GM21576 (cell line): ENCODE results near the gene BTBD17.
"Not testable (repeated sequence)": the region's sequence is repeated elsewhere in the genome, so short reads cannot be mapped to it uniquely, and the experiment has no call there.

ENCODE experiments used
- ATAC-seq: cut with Tn5 transposase; IDR thresholded peaks from one replicate; pipeline ENCODE4 v1.9.1; 2021; ENCODE audit warnings: mild to moderate bottlenecking, moderate library complexity; ENCODE audit not compliant: unreplicated experiment

The BTBD17 gene, protein sequence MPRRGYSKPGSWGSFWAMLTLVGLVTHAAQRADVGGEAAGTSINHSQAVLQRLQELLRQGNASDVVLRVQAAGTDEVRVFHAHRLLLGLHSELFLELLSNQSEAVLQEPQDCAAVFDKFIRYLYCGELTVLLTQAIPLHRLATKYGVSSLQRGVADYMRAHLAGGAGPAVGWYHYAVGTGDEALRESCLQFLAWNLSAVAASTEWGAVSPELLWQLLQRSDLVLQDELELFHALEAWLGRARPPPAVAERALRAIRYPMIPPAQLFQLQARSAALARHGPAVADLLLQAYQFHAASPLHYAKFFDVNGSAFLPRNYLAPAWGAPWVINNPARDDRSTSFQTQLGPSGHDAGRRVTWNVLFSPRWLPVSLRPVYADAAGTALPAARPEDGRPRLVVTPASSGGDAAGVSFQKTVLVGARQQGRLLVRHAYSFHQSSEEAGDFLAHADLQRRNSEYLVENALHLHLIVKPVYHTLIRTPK

DNA sequence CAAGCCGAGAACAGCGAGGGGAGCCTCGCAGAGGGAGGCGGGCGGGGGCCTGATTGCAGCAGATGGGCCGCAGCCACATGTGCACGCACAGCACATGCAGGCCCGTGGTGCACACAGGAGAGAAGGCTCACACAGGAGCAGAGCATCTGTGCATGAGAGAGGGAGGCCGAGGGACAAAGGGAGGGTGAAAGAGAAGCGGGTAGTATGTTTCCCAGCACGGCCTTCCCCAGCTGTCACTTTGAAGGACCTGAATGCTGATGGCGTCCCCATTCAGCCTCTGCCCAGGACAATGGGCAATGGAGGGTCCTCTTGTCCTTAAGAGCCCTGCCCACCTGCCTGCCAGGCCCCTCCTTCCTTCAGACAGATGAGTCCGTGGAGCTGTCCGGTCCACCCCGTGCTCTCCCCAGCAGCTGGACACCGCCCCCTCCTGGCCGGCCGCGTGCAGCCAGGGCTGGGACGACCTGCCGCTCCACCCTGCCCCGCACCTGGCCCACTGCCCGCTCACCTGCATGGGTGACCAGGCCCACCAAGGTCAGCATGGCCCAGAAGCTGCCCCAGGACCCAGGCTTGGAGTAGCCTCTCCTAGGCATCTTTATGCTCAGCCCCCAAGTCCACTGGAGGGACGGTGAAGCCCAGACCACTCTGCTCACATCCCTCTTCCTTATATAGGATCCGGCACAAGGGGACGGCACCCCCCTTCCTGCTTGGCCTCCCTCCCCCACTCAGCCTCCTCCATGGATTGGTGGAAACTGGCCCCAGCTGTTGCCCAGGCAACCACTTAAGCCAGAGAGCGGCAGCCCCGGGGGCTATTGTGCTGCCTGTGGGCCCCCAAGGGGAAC is at the start of gene BTBD17:
Gene BTBD17, minus strand, starts transcription at position 639 of the 839 bp plus-strand sequence. Its CDS starts 49 bp downstream, at position 590.
- ATAC-seq = no peak

DNA sequence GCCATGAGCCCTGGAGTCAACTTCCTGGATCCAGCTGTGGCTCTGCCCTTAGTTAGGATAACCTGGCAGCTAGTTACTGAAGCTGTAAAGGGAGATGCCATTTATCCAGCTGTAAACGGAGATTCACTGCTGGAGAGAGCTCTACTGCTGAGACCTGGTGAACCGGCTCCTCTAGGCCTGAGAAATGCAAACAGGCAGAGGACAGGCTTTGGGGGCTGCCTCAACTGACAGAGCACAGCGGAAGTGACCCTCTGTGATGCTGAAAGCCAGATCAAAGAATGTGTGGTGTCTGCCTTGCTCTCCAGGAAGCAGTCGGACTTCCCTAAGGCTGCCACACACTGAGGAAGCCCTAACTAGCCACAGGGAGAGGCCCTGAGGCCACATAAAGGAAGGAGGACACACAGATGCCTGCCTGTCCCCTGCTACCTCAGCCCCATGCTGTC is 48.4 kb upstream of the BTBD17 start:
- no peak for ATAC-seq

DNA sequence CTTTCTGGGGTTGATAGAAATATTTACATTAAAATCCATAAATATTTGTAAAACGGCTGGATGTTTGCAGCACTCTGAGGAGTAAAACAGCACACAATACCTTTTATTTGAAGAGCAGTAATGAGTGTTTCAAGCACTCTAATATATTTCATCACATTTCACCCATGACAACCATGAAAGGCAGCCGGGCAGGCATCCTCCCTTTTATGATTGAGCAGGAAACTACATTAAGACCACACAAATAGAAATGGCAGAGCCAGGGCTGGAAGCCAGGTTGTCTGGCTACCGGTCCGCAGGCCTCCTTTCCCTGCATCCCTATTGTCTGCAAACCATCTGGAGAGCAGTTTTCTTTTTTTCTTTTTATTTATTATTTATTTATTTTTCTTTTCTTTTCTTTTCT is 47.1 kb upstream of the BTBD17 start:
- ATAC-seq = no peak

DNA sequence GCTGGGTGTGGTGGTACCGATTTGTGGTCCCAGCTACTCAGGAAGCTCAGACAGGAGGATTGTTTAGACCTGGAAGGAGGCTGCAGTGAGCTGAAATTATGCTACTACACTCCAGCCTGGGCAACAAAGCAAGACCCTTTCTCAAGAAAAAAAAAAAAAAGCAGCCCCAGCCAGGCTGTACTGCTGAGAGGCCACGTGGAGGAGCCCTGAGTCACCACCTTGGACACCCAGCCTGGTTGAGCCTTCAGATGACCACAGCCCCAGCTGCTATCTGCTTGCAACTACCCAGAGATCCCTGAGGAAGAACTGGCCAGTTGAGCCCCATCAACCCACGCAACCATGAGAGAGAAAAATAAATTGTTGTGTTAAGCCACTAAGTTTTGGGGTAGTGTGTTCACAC is 46.6 kb upstream of the BTBD17 start:
- no peak for ATAC-seq

DNA sequence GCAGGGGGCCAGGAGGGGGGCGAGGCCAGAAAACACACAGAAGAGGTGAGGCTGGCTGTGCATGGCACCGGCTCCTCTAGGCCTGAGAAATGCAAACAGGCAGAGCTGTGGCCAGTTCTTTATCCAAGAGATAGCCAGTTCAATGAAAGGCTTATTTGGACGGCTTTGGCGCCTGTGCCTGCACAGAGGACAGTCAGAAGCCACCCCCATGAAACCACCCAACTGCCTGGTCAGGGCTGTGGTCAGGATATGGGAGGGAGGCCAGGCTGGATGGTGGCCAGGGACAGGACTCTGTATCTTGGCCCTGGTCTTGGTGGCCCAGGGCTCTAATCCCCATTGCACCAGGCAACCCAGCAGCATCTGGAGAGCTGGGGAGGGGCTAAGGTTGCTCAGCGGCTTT is 45.7 kb upstream of the BTBD17 start:
- ATAC-seq = no peak

DNA sequence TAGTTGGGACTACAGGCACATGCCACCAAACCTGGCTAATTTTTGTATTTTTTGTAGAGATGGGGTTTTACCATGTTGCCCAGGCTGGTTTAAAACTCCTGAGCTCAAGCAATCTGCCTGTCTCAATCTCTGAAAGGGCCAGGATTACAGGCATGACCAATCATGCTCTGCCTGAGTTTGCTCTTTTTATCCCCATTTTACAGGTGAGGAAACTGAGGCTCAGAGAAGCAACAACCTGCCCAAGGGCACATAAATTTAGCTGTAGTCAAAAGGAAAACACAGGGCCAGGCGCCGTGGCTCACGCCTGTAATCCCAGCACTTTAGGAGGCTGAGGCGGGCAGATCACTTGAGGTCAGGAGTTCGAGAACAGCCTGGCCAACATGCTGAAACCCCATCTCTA is 43.6 kb upstream of the BTBD17 start:
- ATAC-seq = not testable (repeated sequence)

DNA sequence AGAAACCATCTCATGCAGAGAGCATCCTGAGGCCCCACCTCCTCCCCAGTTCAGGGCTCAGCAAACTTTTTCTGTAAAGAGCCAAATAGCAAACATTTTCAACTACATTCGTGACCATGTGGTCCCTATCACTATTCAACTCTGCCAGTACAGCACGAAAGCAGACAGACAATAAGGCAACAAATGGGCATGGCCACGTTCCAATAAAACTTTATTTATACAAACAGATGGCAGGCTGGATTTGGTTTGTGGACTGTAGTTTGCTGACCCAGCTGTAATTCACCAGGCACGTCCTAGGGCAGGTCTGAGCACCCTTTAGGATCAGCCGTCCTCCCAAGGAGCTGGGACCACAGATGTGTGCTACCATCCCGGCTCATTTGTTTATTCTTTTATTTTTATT is 43.1 kb upstream of the BTBD17 start:
- no peak for ATAC-seq

DNA sequence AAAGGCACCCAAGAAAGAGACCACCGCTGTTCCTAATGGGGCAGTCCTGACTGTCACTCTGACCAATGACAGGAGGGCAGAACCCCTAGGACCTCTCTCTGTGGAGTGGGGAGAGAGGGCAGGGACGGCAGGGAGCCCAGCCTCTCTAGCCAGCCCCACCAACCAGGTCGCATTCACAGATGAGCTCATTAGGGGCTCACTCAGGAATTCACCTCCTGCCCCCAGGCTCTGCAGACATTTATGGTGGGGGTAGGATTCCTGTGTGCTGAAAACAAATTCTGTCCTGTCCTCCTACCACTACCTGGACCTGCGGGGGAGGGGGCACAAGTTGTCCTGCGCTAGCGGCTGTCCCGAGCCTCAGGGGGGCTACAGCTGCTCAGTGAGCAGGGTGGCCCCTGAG is 42.5 kb upstream of the BTBD17 start:
- ATAC-seq = no peak

DNA sequence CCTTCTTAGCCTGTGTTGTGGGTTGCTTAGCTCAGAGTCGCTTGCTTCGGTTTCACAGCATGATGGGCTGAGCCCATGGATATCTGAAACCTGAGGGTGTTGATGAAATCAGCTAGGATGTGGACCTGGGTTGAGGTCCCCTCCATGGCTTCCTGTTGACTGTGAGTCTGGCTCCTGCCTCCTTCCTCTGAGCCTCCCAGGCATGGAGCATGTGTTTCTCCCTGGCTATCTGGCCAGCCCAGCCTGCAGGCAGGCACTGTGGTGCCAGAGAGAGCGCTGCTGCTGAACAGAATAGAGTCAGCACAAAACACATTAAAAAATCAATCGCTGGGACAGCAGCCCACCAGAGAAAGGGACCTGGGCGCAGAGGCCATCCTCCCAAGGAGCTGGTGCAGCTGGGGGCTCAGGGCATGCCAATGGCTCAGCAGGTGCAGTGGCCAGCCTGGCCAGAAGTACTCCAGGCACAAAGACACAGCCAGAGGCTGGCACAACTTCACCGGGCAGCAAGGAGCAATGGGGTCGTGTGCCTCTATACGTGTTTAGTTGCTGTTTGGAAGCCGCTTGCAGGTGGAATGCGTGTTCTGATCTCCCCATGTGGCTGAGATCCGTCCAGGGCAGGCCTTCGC is 42.0 kb upstream of the BTBD17 start:
- no peak for ATAC-seq

DNA sequence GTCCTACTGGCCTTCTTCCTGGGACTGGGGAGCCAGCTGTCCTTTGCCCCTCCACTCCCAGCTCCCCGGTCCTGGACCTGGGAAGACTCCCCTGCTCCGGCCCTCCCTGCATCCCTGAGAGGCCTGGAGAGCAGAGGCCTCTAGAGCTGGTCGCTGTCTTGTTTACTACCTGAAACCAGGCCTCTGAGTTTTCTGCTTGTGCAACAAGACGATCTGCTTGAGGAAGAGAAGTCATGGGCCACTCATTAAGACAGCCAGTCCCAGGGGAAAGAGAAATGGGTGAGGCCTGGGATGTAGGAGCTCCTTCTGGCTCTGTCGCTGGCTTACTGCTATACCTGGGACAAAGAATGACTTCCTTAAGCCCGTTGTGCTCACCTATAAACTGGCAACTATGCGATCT is 40.4 kb upstream of the BTBD17 start:
- no peak for ATAC-seq

DNA sequence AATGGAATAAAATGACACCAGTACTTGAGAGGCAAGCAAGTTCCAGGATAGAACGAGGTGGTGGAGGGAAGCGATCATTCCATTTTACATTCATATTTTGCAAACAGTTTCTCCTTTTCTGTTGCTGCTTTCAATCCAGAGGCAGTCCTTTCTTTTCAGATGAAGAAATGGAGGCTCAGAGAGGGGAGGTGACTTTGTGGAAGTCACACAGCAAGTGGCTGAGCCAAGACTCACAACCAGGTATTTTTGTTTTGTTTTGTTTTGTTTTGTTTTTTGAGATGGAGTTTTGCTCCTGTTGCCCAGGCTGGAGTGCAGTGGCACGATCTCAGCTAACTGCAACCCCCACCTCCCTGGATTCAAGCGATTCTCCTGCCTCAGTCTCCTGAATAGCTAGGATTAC is 34.9 kb upstream of the BTBD17 start:
- no peak for ATAC-seq

DNA sequence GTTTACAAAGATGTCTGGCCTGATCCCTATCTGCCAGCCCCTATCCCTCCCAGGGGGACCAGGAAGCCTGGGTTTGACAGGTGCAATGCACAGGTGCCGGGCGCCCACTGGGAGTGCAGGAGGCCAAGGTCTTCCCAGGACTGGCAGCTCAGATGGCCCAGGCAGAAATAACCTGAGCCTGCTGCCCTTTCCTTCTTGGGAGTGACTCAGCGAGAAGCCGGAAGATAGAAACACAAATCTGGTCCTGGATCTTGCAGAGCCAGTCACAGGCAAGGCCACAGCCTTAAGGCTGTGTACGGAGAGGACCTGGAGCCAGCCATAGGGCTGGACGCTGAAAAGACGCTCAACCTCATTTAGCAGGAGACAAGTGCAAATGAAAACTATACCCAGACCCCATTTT is 33.3 kb upstream of the BTBD17 start:
- ATAC-seq = no peak

DNA sequence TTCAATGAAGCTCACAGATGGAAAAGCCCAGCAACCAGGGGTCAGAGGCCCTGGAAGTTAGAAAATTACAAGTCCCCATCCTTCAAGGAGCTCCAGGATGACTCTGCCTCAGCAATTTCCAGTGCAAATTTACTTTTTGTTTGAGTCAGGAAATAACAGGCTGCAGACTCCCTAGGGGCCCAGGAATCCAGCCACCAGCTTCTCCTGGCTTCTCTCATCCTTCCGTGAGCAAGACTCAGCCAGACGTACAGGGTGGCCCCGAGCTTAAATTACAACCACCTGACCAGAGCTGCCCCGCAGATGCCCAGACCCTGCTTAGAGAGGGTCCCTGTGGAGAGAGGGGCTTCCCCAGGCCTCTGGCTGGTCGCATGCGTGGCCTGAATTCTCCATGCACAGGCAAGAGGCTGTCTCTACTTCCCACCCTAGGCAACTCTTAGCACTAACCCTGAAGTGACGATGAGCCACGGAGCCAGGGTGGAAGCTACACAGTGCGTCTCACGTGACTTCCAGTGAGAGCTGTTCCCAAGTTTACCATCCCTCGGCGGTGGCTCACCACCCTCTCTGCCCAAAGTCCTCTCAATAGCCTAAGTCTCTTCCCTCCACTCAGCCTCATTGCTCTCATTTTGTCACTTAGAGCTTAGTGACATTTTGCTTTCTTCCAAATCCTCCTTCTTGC is 32.7 kb upstream of the BTBD17 start:
- no peak for ATAC-seq

DNA sequence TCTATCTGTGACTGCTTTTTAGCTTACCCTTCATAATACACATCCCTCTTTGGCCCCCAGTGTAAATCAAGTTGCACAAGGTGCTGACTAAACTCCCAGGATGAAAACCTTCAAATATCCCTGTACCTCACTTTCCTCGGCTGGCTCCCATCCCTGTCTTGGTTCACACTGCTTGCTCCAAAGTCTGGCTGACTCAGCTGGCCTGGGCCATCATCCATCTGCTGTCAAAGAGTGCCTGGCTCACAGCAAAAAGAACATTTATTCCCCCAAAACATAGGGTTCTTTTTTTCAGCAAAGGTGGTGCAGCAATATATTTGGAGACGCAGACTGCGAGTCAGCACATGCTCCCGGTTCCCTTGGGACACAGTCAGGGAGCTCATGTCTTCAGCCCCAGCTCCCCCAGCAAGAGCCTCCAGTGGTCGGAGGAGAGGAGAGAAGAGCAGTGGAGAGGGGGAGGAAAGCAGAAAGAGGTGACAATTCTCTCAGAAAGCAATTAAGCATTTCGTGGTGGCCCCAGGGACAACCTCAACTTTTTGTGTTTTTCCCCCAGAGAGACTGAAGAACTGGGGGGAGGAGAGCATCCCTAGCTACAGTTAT is 31.8 kb upstream of the BTBD17 start:
- ATAC-seq = no peak

DNA sequence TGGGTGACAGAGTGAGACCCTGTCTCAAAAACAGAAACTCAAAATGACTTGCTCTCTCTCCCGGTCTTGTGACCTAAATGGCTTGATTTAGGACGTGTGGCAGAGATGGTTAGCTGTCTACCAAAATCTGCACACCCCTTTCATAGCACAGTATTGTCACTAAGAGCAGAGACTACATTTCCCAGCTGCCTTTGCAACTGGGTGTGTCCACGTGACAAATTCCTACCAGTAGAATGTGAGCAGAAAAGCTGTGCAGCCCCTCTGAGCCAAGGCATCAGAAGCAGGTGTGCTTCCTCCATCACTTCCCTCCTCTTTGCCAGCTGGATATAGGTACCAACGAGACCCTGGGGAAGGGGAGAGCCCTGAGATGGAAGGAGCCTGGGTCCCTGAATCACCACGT is 31.2 kb upstream of the BTBD17 start:
- ATAC-seq = no peak

DNA sequence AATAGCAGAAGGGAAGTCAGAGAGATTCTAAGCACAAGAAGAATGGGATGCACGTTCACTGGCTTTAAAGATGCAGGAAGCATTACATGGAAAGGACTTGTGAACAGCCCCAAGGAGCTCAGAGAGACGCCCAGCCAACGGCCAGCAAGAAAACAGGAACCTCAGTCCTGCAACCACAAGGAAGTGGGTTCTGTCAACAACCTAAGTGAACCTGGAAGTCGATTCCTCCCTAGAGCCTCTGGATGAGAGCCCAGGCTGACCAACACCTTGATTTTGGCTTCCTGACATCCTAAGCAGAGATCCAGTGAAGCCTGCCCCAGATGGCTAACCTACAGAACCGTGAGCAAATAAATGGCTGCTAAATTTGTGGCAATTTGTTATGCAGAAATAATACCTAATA is 30.1 kb upstream of the BTBD17 start:
- no peak for ATAC-seq

DNA sequence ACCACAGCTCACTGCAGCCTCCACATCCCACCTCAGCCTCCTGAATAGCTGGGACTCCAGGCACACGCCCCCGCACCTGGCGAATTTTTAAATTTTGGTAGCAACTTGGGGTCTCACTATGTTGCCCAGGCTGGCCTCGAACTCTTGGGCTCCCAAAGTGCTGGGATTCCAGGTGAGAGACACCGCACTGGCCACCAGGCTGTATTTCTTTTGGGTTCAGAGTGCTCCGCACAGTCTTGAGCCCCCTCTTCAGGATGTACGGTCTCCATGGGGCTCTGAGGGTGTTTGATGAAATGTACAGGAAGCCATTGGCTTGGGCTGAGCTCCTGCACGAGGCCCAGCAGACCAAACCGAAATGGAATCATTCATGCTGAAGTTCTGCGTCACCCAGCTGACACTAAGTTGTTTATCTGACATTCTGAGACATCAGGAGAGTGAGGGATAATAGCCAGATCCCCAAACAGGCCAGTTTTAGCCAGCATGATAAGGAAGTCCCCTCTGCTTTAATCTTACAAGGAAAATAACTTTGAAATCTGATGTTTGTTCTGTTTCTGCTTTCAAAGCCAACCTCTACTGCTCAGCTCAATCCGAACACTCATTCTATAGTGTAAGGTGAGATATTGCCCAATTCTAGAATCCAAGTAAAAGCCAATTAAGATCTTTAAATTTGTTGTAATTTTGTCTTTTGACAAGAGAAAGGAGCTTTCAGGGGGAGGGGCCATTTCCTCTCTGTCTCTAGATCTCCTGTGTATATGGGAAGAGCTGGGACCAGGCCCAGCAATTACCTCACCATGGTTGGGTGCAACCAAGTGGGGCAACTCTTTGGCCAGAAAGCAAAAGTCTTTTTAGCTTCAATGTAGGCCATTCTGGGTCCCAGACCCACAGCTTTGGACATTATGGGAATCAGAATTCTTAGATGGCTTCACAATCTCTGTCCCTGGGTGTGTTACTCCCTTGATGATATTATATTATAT is 29.3 kb upstream of the BTBD17 start:
- ATAC-seq = no peak

DNA sequence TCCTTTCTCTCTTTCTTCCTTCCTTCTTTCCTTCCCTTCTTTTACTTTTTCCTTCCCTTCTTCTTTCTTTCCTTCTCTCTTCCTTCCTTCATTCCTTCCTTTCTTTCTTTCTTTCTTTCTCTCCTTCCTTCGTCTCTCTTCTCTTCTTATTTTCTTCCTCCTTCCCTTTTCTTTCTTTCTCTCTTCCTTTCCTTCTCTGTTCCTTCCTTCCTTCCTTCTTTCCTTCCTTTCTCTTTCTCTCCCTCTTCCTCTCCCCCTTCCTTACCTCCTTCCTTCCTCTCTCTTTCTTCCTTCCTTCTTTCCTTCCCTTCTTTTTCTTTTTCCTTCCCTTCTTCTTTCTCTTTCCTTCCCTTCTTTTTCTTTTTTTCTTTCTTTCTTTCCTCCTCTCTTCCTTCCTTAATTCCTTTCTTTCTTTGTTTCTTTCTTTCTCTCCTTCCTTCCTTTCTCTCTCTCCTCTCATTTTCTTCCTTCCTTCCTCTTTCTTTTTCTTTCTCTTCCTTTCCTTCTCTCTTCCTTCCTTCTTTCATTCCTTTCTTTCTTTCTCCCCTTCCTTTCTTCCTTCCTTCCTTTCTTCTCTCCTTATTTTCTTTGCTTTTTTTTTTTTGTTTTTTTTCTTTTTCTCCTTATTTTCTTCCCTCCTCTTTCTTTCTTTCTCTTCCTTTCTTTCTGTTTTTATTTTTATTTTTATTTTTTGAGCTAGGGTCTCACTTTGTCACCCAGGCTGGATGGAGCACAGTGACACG is 28.4 kb upstream of the BTBD17 start:
- ATAC-seq = no peak
